GM12872 (cell line): ENCODE measurements around the gene THSD7A.

Experiments
- TF ChIP-seq, protein P1 (sequence below): IDR thresholded peaks from 3 replicates; pipeline ENCODE4 v1.5.1; 2011; ENCODE audit warnings: low read depth, mild to moderate bottlenecking, low read length, moderate library complexity; ENCODE audit not compliant: insufficient read depth

The THSD7A gene

DNA sequence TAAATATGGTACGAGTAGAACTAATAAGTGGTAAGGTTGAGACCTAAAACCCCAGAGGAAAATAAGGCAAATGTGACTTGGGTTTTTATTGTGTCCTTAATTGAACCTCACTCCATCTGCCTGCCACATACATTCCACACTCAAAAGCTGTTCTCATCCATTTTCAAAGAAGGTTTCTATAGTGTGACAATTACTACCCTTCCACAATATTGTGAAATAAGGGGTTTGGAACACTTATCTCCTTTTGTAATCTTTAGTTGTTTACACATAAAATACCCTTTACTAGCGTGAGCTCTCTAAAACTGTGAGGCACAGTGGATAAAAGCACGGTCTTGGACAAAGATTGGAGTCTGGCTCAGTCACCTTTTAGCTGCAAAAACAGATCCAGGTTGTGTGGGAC, 166.6 kb downstream of the THSD7A start:
- TF ChIP-seq, protein P1, sequence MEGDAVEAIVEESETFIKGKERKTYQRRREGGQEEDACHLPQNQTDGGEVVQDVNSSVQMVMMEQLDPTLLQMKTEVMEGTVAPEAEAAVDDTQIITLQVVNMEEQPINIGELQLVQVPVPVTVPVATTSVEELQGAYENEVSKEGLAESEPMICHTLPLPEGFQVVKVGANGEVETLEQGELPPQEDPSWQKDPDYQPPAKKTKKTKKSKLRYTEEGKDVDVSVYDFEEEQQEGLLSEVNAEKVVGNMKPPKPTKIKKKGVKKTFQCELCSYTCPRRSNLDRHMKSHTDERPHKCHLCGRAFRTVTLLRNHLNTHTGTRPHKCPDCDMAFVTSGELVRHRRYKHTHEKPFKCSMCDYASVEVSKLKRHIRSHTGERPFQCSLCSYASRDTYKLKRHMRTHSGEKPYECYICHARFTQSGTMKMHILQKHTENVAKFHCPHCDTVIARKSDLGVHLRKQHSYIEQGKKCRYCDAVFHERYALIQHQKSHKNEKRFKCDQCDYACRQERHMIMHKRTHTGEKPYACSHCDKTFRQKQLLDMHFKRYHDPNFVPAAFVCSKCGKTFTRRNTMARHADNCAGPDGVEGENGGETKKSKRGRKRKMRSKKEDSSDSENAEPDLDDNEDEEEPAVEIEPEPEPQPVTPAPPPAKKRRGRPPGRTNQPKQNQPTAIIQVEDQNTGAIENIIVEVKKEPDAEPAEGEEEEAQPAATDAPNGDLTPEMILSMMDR: no peak

DNA sequence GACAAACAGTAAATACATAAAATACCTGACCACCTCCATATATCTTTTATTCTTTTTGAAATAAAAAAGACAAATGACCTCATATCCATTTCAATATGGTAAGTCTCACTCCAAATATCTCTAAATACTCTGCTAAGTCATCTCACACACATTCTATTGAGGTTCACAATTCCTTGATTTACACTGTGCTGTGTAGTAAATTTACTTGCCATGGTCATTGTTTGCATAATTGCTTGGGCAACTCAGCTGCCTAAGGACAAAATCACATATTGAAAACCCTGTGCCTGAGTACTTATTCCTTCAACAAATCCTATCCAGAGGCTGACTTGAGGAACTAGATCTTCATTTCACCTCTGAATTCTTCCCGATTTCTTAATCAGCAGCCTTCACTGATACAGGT, 176.4 kb downstream of the THSD7A start:
- TF ChIP-seq, protein P1: no peak

DNA sequence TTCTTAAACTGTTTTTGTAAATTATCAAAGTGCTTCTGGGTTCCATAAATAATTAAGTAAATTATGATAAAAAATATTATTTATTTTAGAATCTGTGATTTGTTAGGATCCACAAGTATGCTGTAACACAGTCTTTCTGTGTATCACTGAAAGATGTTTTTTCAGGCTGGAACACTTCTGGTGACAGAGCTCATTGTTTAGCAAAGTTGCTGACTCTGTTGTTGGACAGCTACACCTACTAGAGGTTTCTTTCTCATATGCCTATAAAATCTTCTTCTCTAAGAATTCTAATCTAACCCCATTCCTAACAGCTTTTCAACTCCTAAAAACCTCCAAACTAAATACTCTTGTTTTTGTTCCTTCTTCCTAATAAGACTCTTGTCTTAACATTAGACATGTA, 176.8 kb downstream of the THSD7A start:
- TF ChIP-seq, protein P1: no peak

DNA sequence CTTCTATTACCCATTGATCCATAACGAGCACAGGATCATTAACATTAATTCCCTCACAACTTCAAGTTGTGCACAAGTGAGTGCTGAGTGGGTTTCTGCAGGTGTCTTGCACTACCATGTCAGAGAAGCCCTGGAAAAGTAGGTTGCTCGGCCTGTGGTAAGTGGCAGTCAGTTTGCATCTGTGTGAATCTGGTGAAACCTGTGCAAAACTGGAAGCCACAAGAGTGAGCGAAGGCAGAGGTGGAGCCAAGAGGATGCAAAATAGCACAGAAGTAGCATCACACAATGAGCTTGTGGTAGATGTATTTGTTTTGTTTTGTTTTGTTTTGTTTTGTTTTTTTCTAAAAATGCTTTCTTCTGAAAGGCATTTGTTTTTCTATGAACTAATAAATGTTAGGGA, 181.5 kb downstream of the THSD7A start:
- TF ChIP-seq, protein P1: no peak

DNA sequence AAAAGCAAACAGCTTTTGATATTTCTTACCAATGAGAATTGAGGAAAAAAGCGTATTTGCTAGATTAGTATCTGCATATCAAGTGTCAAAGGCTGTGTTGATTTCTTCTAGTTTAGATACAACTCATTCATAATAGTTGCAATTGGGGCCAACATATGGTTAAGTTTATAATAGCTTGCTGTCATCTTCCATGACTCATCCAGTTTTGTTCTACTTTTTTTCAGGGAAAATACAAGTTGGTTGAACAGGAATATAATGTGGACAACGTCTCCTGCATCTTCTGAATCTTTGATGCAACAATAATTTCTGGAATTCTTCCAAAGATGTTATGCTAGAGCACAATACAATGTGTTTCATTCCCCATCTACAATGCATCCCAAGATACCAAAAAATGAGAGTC, 182.0 kb downstream of the THSD7A start:
- TF ChIP-seq, protein P1: no peak

DNA sequence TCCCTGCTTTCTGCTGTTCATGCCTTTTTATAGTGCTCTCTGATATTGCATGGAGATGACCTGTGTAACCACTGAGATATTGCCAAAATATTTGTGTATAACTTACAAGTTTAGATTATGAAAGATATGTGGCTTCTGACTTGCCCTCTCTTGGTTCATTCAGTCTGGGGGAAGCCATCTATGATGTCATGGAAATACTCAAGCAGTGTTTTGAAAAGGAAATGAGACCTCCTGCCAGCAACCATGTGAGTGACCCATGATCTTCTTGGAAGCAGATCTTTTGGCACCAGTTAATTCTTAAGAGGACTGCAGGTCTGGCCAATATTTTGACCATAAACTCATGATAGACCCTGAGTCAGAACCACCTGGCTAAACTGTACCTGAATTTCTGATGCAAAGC, 183.0 kb downstream of the THSD7A start:
- TF ChIP-seq, protein P1: no peak

DNA sequence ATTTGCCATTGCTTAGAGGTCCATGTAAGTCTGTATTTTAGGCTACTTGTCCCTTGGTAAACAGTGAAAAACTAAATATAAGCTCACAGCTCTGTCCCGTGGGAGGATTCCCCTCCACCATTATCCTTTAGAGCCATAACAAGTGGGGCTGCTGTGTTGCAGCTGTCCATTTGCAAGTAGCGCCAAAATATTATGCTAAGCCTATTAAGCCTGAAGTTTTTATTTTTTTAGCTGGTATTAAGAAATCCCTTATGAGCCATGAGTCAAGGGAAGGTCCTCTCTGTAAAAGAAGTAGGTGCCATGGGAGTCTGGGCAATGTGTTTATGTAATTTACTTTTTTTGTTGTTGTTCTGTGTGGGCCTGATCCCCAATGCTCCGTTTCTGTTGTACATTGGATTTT, 183.9 kb downstream of the THSD7A start:
- TF ChIP-seq, protein P1: no peak

DNA sequence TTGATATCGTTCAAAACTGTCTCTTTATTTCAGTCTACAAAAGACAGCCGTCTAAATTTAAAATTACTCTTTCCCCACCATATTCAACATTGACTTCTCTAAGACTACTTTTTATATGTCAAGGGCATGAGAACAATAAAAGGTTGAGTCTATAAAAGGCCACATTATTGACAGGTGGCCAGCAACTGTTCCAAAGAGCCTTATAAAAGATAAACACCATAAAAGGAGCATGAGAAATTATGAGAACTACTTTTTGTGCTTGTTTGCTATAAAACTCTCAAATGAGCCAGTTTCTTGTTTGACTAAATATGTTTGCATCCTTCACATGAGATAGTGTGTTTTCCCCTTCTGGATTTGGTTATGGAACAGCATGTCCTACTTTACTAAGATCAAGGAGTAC, 189.2 kb downstream of the THSD7A start:
- TF ChIP-seq, protein P1: no peak
